GM21381 (cell line): Measurements from ENCODE around the gene CCDC3.

ENCODE experiments used
- ATAC-seq: cut with Tn5 transposase; IDR thresholded peaks from one replicate; pipeline ENCODE4 v1.9.1; 2021; ENCODE audit warnings: mild to moderate bottlenecking, moderate library complexity; ENCODE audit not compliant: unreplicated experiment

Gene CCDC3

DNA sequence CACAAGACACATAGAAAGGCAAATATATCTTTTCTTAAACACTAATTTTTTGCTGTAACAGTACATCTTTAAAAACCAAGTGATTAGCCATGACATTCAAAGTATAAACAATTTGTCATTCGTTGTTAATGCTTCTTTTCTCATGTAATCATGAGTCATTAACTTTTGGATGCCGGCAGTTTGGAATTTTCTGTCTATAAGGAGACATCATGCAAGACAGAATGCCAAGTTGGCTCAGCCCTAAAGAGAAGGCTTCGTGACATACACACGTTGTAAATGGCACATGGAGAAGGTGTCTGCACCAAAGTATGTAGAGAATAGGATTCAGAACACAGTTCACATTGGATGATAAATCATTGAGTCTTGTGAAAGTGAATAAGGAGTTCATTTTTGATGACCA lies 35.9 kb downstream of the CCDC3 start:
- ATAC-seq, result no peak

DNA sequence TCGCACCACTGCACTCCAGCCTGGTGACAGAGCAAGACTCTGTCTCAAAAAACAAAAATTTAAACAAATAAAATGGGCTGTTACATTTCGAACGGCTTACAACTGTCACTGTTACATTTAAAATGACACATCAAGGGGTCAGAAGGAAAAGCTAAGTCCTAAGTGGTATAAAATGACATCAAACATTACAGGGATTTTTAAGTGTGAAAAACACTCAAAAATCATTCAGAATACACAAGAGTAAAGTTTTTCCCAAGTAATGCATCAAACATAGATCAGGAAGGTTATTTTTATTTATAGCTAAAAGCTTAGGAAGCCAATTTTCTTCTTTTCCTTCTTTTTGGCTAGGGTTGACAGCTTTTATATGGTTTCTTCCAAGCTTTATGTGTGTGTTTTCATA lies 39.0 kb downstream of the CCDC3 start:
- ATAC-seq, result no peak

DNA sequence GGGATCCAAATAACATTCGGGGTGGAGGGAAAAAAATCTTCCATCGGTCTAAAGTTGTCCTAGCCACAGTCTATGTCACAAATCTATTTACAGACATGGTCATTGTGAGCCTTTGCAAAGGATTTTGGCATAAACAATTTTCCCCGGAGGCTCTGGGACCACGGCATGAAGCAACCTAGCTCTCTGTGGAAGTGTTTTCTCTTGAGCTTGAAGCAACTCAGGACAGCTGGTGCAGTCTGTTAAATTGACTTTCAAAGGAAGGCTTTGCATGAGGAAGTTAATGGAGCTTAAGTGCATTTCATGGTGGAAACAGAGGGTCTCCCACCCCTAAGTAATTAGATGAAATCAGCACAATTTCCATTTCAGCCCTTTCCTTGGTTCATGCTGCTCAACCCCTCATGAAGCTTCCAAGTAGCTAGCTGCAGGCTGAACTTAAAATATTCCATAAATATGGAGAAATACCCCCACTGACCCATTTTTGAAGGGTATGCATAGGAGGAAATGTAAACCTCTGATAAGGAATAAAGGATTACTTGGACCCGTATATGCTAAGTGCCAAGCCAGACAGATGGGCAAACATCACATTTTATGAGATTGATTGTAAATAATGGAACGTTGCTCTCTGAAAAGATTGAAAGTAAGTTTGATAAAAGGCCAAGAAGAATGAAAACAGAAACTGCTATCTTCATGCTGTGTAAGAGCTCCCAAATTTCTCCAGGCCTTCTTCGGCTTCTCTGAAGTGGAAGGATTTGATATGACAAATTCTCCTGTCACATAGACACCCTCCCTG lies 39.9 kb downstream of the CCDC3 start:
- ATAC-seq, result no peak

DNA sequence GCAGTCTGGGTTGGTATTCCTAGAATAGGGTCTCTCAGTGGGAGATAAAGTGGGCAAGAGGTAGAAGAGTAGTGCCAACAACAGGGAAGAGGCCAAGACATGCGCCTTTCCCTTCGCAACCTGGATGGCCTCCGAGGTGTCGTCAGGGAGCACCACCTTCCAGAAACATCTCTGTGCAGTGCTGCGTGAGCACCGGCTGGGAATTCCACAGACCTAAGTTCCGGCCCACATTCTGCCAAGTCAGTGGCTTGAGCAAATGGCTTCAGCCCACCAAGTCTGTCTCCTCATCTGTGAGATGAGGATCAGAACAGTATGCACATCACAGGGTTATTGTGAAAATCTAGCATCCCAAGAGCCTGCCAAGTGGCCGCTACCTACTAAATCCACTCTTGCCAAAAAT lies 40.6 kb downstream of the CCDC3 start:
- no peak for ATAC-seq

DNA sequence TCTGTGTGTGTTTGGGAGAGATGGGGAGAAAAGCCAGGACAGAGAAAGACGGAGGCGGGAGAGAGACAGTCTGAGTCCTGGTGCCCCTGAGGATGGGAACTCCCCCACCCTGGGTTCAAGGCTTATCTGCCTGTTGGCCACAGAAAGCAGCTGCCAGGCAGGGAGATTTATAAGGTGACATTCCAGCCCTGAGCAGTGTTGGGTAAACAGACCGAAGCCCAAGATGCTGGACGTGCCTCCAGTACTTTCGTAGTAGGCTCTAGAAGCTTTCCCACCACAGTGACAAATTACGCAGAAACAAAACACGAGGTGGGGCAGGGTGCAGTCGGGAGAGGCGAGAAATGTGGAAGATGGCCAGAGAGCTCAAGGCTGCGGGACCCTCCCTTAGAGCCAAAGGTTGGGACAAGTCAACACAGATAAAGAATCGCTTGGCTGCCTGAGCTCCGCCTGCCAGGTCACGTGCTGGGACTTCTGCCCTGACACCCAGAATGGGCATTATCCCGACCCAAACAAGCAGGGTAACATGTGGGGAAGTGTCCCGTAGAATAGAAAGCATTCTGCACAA lies 41.1 kb downstream of the CCDC3 start:
- ATAC-seq, result no peak

DNA sequence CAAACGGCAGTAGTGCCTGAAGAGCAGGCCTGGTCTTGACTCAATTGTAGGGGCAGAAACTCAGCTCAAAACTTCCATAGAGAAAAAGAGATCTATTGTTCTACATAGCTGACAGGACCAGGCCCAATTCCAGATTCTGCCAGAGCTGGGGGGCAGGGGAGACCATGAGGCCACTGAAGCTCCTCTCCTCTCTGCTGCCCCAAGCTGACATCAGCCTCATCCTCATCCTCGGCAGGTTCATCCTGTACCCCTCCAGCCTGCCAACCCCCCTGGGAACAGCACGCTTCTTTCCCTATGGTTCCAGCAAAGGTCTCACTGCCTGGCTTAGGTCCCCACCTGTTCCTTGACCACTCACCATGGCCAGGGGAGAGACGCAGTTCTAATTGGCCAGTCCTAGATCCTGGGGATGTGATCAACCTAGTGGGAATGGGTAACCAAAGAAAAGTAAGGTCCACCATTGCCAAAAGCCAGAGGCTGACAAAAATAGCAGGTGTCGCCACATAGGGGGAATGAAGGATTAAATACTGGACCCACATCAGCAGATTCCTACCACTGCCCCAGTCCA lies 42.9 kb downstream of the CCDC3 start:
- no peak for ATAC-seq

DNA sequence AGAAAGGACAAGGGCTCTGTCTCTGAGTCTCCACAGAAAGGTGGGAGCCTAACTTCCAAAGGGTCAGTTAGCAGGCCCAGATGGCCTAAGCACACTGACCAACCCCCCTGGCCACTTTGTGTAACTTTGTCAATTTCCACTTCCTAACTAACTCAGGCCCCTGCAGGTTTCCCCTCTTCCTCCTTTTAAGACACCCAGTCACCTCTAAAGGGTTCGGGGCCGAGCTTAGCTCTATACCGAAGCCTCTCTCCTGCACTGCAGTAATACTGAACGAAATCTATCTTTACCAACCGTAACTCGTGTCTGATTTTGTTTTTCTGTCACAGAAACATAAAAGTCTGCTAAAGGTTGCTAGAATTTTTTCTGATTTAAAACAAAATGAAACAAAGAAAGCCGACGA lies 44.4 kb downstream of the CCDC3 start:
- ATAC-seq, result no peak

DNA sequence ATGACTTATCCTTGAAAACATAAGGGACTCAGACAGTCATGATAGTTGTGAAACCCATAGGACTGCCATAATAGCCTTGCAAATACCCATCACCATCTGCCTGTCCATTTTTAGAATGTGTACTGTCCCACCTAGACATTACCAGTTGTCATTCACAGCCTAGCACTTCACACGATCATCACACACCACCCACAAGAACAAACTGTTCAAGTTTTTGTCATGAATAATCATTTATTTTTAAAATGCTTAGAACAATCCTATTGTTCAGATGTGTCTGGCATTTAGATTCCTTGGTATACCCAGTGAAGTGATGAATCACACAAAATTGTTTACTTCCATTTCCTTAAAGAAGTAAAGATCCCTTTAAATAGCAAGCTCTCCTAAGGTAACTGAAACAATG lies 46.6 kb downstream of the CCDC3 start:
- ATAC-seq, result no peak

DNA sequence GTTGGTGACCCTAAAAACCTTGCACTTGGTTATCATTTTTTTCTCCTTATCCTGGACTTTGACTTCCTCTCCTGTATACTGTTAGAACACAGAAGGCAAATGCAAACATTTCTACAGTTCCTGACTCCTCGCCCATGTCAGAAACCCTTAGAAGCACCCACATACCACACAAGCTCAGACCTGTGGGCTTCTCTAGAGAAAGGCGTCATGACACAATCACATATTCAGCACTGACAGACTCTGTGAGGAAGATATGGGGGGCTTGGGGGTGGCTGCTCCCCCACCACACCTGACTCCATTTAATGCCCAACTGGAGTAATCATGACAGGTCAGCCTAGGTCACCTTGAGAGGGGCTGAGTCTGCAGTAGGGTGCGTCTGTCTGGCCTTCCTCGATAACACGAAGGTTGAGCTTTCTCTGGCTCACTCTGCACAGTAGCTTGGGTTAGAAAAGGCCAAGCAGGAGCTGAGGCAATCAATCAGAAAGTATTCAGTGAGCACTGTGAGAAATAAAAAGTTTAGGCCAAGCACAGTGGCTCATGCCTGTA lies 50.9 kb downstream of the CCDC3 start:
- ATAC-seq, result no peak

DNA sequence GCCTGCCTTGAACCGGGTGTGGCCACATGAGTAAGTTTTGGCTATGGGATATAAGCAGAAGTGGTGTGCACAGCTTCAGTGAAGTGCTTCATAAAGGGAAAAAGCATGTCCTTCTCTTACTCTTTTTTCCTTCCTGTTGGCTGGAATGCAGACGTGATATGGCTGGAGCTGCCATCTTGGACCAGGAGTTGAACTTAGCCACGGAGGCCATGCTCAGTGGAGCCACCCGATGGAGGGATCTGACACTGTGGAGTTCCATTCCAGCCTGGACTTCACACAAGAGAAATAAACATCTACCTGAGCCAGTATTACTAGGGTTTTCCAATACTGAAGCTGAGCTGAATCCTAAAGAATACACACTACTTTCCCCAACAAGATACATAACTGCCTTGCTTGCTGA lies 52.3 kb downstream of the CCDC3 start:
- no peak for ATAC-seq

DNA sequence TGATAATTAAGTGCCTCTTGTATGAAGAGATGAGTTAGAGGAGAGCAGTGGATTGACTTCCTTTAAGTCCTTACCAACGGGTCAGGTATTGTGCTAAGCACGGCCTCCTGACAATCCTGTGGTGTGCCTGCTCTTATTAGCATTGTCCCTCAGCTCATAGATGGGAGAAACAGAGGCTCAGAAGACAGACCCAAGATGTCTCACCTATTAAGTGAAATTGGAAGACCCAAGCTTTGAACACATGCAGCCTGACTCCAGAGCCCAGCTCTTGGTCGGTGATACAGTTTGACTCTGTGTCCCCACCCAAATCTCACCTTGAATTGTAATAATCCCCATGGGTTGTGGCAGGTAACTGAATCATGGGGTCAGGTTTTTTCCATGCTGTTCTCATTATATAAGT lies 53.8 kb downstream of the CCDC3 start:
- no peak for ATAC-seq

DNA sequence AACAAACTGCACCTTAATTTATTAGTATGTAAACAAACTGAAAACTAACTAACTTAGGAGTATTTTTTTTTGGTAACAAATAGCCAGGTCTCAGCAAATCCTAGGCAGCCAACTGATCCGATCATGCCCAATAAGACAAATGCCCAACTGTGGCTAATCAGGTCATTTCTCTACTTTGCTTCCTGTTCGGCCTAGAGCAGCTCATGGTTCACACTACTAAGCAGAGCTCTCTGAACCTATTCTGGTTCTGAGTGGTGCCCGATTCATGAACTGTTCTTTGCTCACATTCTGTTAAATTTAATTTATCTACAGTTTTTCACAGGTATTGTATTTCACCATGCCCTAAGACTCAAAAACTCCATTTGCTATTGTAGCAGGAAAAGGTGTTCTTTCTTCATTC lies 55.1 kb downstream of the CCDC3 start:
- no peak for ATAC-seq

DNA sequence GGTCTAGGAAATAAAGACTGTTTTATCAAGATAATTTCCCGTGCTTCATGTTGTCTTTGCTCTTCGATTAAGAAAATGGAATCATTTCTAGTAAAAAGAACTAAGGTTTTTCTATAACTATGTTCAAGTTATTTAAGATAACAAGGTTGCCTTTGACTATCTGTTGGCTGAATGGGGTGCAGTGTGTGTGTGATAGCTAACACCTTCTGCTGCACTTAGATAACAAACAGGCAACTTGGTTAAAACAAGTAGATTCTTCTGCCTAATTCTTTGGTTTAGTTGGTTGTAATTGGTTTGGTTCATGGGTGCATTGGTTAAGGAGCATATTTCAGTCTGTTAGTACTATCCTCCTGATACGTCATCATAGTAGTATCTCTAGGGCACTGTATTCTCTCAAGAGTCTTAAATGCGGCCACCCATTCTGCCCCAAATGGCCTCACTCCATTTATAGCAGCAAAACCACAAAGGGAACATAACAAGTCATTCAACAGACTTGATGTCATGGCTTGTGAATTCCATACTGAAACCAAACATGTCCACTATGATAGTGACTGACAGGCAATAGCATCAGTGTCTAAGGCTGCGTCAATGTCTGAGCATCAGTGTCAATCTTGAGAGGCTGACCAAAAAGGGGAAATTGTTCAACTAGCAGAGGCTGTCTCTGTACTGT lies 55.7 kb downstream of the CCDC3 start:
- ATAC-seq, result no peak

DNA sequence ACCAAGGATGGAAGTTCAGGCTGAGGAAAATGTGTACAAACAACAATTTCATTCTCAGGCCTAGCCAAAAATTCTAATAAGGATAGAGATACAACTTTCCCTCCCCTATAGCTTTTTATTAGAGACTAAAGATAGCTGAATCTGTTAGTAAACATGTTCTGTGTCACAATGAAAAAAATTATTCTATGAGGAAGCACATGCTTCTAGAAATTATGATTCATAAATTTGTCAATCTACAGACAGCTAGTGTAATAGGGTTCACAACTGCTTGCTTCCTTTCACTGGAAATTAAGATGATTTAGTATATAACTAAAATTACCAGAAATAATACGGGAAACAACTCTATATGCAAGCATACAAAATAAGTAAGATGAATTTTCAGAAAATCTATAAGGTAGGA lies 56.6 kb downstream of the CCDC3 start:
- ATAC-seq, result no peak

DNA sequence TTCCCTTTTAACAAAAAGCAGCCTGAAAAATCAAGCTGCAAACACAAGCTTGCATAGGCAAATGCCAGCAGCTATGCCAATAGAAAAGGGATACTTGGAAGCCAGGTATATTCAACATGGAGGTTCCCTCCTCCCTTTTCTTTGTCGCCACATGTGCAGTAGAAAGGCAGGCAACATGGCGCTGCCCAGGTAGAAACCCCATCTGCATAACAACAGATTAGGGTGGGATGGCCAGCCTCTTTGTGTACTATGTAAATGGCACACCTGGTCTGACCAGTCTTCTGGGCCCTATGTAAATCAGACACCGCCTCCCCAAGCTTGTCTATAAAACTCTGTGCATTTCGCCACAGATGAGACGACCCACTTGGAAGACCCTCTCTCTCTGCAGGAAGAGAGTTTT lies 58.1 kb downstream of the CCDC3 start:
- ATAC-seq, result no peak

DNA sequence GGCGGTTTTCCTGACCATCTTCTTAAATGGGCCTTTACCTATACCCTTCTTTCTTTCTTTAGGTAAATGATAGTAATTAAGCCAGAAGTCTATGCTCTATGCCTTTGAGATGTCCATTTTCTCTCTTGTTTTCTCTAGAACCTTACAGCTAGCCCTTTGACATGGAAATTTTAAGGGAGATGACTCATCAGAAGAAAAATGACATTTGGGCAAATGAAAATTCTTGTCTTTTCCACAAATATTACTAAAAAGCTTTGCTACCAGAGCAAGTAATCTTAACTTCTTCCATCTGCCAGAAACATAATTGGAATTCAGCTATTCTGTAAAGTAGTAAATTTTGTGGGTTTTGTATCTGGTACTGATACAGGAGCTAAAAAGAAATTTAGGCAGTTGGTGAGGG lies 59.5 kb downstream of the CCDC3 start:
- ATAC-seq, result no peak

DNA sequence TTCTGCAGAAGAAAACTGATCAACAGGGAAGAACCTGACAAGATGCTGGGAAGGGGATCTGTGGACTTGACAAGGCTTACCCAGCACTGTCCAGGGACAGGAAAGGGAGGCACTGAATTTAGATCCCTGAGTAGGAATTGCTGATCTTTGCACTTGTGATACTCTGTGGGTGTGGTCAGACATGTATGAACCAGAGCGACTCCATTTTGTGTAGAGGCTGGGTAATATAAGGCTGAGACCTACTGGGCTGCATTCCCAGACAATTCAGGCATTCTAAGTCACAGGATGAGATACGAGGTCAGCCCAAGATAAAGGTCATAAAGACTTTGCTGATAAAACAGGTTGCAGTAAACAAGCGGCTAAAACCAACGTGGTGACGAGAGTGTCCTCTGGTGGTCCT lies 60.7 kb downstream of the CCDC3 start:
- ATAC-seq, result no peak

DNA sequence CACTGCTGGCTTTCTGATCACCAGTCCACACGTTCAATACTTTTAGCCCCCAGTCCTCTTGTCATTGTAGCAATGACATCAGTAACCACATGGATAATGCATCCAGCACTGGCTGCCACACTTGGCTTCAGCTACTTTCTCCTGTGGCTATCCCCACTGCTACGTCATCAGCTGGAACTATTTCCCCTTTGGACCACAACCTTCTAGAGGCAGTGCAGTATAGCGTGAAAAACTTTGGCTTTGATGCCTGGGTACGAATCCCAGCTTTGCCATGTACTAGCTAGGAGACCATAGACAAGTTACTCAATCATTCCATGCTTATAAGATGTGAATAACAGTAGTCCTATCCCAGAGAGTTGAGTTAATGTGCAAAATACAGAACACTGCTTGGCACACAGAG lies 63.2 kb downstream of the CCDC3 start:
- ATAC-seq, result no peak

DNA sequence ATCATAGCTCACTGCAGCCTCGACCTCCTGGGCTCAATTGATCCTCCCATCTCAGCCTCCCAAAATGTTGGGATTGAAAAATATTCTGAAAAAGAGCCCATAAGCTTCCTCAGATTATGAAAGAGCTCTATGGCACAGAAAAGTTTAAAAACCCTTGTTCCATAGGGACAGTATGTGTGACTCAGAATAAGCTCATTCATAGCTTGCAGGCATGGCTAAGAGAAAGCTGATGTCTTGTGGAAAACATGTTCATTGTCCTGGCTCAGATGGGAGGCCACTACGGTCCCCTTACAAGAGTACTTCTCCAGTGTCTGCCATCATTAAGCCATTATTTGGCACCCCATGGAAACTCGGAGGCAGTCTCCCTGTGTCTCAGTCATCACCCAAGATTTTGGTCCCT lies 64.0 kb downstream of the CCDC3 start:
- no peak for ATAC-seq

DNA sequence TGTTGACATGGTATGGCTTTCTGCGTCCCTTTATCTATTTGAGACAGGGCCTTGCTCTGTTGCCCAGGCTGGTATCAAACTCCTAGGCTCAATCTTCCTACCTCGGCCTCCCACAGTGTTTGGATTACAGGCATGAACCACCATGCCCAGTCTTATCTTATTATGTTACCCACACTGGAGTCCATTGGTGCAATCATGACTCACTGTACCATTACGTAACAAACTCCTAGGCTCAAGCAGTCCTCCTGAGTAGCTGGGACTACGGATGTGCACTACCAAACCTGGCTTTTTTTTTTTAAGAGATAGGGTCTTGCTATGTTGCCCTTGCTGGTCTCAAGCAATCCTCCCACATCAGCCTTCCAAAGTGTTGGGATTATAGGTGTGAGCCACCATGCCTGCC lies 66.7 kb downstream of the CCDC3 start:
- ATAC-seq, result no peak

DNA sequence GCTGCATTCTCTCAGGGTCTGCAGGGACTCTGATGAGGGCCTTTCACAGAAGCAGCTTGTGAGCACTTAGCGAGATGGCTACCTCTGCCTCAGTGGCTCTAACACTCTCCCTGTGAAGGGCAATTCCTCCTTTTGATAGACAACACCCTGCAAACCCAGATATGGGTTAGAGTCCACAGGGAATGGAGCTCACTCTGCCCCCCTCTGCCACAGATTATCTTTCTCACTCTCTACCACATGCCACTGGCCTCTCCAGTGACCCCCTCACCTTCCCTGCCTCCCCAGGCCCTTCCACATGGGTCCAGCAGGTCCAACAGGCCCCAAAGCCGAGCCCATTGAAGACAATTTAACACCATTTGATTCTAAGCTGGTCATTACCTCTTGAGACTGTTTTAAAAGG lies 72.1 kb downstream of the CCDC3 start:
- no peak for ATAC-seq

DNA sequence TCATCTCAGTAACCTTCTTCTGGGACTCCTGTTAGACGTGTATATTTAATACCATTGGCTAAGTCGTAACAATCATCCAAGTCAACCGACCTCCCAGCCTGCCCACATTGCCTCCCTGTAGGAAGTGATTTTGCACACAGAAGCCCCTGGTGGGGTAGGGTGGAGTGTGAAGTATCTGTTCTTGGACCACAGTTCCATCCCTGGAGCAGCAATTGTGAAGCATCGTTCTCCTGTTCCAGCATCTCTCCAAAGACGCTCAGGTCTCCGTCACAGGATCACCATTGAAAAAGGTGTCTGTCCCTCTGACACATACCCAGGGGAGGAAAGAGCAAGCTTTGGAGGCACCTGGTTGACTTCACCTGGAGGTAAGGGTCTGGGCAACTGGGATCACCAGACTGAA lies 72.9 kb downstream of the CCDC3 start:
- no peak for ATAC-seq
